HG02970 (cell line): ENCODE results near the gene TRUB1.

Source experiments
- ATAC-seq: cut with Tn5 transposase; IDR thresholded peaks from one replicate; pipeline ENCODE4 v1.9.1; 2021; ENCODE audit warnings: mild to moderate bottlenecking, moderate library complexity, moderate number of reproducible peaks; ENCODE audit not compliant: unreplicated experiment, low FRiP score

Gene TRUB1

DNA sequence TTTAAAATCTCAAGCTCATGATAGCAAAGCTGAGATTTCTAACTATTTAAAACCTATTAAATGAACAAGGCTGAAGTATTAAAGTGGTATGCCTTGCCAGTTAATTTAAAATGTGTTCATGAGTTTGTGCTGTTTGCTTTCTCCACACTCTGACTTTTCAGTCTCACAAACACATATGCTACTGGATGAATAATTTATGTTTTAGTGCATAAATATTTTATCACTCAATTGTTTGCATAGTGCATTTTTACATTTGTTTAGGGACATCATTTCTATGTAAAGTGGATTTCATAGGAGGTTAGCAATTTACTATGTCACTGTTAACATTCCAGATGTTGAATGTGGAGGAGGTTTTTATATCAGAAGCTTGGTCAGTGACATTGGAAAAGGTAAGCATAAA, 36.0 kb downstream of the TRUB1 start:
- ATAC-seq = no peak

DNA sequence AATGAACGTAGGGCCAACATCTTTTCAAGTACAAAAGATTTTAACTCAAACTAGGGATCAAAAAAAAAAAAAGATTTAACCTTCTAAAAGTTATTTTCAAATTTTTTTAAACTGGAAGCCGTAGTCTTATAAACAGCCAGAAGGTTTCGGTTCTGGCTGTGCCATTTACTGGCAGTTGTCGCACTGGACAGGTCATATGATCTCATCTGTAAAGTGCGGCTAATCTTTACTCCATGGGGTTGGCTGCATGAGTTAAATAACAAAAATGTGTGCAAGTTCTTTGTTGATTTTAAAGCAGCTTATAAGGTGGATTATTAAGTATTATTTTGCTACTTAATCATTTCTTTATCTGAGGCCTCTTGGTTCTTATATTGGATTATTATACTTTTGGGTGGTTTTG, 36.6 kb downstream of the TRUB1 start:
- no peak for ATAC-seq

DNA sequence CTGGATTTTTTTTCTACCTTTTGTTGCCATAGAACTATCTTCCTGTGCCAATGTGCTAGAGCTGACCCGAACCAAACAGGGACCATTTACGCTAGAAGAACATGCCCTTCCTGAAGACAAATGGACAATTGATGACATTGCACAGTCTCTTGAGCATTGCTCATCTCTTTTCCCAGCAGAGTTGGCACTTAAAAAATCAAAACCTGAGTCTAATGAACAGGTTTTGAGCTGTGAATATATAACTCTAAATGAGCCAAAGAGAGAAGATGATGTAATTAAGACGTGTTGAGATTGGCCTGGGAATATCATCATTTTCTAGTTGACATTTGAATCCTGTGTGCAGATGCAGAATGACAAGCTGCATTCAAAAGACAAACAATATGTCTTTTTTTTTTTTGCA, 37.1 kb downstream of the TRUB1 start:
- no peak for ATAC-seq

DNA sequence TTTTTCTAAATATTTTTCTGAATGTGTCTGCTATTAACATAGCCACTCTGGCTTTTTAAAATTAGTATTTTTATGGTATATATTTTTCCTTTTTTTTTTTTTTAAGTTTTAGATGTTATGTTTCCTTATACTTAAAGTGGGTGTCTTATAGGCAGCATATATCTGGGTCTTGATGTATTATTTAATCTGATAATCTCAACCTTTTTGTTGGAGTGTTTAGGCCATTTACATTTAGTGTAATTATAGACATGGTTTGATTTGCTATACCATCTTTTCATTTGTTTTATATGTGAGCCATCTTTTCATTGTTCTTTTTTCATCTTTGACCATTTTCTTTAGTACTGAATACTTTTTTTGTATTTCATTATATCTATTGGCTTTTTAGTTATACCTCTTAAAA, 45.0 kb downstream of the TRUB1 start:
- no peak for ATAC-seq

DNA sequence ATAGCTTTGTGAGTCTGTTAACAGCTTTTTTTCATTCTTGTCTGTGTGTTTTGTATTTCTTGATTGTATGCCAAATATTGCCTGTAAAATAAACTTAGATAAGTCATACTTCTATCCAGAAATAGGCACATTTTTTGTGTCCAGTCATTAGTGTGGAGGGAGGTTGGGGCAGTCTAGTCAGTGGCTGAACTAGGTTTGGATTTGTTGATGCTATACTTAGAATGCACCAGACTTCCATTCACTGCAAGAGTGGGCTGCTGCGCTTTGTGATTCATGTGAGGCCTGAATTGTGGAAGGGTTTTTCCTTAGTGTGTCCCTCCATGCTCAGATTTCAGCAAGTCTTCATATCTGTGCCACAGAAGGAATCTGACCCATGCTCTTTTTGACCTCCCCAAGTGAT, 50.0 kb downstream of the TRUB1 start:
- no peak for ATAC-seq

DNA sequence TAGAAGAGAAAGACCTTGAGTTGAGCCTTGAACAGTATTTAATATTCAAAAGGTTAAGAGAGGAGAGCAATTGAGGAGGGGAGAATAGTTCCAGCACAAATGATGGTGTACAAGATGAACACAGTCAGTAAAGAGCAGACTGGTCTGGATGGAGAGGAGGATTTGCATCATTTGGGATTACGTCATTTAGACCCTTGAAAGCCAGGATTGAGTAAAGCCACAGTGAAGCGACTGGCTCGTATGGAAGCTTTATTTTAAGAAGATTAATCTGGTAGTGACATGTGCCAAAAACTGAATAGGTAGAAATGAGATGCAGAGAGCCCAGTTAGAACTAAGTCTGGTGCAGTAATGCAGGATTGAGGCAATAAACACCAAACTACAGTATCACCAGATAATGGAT, 52.6 kb downstream of the TRUB1 start:
- no peak for ATAC-seq

DNA sequence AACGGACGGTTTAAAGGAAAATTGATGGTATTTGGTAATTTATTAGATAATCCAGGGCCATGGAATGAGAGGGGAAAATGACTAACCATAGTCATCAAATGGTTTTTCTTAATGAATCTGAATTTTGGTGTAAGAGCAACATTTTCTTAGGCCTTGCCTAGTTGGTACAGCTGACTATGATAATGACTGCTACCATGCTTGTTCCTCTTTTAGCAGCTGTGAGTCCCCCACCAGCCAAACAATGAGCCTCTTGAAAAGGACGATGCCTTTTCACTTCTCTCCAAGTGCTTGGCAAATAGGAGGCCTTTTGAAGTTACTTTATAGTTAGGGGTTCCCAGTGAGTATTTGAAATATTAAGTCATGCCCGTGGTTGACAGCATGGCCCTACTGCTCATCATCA, 53.0 kb downstream of the TRUB1 start:
- ATAC-seq = no peak

DNA sequence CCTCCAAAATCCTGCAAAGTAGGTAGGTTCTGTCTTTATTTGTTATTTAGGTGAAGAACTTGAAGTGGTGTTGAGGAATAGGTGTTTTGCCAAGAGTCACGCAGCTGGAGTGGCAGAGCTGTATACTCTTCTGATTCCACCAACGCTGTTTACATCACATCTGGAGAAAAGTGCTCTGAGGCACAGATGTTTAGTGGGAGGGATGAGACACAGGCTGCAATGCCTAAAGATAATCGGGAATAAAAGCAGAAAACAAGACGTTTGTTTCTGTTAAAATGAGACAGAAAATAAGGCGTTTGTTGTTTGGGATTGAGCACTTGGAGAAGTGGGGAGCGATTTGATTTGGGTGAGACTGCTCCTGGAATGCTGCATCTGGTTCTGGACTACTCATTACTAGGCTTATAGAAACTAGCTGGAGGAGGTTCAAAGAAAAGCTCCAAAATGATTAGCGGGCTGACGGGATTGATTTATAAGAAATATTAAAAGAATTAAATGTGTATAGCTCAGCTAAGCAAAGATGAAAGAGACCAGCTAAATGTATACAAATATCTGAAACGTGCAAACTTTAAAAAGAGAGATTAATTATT, 54.3 kb downstream of the TRUB1 start:
- no peak for ATAC-seq

DNA sequence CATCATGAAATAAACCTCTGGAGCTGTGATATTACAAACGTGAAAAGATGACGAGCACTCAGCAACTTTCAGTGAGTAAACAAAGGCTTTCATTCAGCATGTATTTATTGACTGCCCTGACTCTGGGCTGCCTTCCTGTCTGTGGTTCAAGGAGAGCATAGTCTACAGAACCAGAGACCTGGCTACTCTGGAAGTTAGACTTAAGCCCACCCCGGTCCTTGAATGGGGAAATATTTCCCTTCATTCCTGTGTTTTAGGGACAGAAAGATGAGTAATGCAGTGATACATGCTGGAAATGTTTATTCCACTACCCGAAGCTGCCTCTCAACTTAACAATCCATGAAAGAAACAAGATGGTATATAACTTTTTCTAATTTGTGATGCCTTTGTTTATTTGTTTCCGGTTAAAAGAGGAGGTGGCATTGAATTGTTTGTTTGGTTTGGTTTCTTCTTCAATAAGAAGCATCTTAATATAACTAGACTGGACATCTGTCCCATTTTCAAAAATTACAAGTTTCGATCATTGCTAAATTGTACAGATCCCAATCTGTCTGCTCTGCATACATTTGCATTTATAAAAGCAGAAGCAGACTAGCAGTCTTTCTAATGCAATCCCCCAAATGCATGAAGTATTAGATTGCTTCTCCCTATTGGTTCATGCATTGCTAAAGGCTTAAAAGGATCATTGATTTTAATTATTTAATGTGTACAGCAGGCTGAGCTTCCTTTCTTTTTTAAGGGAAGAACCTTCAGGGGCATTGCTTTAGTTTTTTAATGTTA, 57.7 kb downstream of the TRUB1 start:
- ATAC-seq = no peak

DNA sequence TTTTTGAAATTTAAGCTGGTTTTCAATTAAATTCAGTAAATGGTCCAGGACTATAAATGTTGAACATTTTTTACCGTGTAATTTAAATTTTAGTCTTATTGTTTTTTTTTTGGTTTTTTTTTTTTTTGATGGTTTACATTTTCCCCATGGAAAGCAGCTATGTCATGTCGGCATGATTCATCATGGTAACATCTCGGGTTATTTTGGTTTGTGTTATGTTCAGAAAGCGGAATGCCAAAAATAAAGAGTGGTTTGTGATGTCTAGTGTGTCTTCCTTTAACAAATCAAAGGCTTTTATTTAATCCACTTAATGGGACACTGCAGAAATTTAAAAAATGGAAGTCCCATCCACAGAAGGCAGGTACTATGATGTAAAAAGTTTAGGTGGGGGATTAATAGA, 58.5 kb downstream of the TRUB1 start:
- no peak for ATAC-seq

DNA sequence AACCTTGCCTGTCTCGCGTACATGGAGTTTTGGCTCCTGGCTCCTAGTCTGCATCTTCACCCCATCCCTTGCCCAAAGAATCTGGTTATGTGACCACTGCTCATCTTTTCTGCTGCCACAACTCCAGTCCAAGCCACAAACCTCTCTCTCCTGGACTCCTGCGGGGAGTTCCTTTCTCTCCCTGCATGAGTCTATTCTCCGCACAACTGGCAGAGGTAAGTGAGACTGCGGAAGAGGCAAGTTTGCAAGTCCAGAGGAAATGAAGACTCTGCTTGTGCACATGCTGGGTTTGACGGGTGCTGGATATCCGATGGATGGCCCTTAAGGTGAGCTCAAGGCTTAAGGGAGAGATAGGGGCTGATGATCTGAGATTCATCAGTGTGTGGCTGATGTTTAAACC, 61.0 kb downstream of the TRUB1 start:
- ATAC-seq = no peak

DNA sequence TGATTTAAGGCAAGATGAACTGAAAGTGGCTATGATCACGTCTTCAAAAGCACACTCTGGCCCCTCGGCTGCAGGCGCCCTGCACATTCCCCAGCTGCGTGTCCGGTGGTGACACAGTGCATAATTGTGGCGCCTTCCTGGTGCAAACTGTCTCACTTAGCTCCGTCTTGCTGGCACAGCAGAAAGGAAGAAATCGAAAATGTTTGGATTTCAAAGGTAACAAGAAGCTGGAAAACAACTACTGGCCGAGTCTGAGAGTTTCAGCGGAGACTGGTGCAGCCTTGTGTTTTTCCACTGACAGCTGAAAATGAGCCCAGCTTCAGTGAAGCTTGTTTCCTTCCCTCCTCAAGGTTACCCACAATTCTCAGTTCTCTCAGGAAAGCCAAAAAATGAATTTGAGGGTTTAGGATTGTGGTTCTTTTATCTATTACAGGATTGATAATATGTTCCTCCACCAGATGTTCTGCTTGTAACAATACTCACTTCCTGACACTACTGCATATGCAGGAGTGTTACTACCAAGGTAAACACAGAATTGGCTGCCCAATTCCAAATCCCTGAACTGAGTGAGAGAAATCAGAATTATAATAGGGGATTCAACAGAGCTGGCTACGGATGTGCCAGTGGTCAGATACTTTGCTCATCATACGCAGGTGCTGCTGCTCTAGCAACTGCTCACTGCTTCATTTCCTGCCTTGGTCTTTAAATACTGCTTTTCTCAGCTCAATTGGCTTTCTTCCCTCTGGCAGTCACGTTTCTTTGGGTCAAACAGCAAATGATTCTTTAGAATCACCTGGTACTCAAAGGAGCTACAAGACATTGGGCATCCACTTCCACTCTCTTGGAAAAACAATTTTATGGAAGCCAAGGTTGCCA, 63.7 kb downstream of the TRUB1 start:
- peak; percentile 66 for ATAC-seq

DNA sequence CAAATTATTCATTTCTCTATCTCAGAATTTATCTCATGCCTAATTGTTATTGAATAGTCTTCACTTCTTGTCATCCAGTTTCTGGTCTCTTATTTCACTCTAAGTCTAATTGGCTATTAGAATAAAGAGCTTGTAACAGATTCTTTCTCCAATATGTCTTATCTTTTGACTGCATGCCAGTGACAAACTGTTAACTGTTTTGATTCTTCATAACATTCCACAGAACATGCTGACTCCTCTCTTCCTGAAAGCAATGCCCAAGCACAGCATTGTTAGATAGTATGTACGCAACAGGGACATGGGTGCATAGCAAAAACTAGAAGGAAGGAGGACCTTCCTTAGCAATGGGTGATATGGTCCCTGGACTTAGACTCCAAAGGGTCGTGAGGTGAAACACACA, 65.4 kb downstream of the TRUB1 start:
- ATAC-seq = no peak

DNA sequence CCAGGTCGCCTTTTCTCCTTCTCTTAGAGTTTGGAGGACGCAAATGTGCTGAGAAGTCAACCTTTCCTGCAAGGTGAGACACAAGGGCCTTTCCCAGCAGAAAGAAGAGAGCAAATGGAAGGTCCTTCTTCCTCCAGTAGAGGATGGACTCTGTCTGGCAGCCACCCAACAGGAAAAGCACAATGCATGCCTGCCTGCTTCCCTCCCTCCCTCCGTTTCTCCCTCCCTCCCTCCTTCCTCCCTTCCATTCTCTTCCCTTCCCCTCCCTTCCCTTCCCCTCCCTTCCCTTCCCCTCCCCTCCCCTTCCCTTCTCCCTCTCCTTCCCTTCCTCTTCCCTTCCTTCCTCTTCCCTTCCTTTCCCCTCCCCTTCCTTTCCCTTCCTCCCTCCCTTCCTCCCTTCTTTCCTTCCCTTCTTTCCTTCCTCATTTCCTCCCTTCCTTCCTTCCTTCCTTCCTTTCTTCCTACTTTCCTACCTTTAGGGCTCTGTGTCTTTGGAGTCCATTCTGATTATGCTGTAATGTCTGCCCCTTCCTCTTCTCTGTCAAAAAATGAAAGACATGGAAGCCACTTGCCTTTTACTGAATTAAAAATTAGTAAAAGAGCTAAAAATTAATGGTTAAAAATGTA, 66.4 kb downstream of the TRUB1 start:
- no peak for ATAC-seq

DNA sequence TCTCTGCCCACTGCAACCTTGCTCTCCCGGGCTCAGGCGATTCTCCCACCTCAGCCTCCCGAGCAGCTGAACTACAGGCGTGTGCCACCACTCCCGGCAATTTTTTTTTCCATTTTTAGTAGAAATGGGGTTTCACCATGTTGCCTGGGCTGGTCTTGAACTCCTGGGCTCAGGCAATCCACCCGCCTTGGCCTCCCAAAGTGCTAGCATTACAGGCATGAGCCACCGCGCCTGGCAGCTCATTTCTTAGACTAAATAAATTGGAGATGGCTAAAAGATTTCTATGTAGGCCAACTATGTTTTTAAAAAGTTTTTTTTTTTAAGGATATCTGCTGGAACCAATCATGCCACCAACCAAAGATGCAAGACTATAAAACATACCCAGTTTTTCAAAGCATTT, 67.8 kb downstream of the TRUB1 start:
- no peak for ATAC-seq

DNA sequence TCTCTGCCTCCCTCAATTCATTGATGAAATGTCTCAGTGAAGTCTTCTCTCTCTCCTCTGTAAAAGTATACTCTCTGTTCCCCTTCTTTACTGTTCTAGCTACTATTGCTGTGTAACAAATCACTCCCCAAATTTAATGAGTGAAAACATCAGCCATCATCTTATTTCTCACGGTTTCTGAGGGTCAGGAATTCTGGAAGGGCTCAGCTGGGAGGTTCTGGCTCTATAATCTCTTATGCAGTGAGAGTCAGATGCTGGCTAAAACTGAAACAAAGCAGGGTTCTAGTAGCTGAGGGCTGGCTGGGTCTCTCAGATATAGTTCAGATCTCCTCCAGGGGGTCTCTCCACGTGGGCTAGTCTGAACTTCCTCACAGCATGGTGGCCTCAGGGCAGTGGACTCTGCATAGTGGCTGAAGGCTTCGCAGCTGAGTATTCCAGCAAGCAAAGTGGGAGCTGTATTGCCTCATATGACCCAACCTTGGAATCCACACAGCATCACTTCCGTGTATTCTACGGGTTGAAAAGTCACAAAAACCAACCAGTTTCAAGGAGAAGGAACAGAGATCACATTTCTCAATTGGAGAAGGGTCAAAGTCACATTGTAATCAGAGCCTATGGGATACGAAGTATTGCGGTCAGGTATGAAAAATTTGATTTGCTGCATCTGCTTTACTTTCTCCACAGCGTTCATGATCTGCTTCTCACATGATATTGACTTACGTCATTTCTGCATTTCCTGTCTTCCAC, 80.4 kb downstream of the TRUB1 start:
- no peak for ATAC-seq

DNA sequence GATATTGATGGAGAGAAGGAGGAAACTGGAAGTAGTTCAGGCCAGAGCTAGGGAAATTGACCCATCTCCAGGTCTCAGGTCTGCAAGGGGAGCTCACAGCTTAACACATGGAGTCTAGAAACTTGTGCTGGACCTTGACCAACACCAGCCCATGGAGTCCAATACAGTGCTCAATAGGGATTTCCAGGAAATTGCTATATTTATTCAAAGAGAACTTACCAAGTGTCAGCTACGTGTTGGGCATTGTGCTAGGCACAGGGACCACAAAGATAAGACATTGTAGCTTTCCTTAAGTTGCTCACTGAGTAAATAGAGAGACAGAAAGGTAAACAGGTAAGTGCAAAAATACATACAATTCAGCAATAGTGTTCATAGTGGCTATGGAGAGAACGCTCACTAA, 82.5 kb downstream of the TRUB1 start:
- ATAC-seq = no peak

DNA sequence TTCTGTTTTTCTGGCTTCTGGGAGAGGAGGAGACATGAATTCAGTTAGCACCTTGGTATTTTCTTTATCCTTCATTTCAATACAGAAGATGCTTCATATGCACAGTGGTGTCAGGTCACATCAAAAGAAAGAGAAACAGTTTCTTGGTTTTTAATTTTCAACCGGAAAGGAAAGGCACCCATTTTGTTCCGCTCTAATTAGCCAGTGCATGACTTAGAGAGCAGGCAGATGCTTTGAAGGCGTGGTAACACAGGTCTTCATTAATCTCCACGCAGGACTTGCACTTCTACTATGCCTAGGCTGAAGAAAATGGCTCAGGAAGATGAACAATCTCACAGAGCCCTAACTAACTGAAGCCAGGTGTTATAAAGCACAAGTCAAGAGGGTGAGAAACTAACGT, 84.7 kb downstream of the TRUB1 start:
- ATAC-seq = no peak

DNA sequence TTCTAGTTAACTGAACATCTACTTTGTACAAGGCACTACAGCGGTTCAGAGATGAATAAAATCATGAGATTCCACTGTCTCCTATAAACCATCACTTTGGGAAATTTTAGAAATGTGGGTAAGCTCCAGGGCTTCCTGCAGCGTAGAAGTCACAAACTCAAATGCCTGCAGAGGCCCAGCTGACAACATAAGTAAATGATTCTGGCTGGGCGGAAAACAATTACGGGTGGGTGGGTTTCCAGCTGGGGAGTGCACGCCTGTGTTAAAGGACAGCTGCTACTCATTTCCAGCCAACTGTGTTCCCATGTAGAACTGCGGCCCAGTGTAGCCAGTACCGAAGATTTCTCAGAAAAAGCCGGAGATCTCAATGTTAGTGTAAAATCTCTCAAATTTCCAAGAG, 85.7 kb downstream of the TRUB1 start:
- no peak for ATAC-seq

DNA sequence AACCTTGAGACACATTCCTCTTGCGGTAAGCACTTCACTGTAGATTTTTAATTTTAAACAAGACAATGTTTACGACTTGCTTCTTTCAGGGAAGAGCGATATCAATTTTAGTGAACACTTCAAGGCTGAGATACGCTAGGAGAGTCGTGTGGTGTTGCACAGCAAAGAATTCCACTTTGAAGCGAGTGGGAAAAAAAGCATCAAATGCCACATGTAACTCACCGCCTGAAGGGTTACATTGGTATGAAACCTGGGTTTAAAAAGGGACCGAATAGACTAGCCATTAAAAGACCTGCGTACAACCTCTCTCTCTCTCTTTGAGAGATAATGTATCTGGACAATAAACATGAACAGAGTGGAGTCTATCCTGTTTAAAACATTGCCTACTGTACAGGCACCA, 86.4 kb downstream of the TRUB1 start:
- no peak for ATAC-seq
